SK-N-SH (cell line): ENCODE data around the gene KIZ. TPM values are rescaled to one million over a fixed set of nuclear protein-coding genes. Genes with fewer than 3 reads are reported as not detected.

Experiments
- CTCF ChIA-PET: fragments of 300-600, 350-600 bp; formaldehyde crosslinking; extraction: SDS; loops from one replicate; lab custom pipeline; 2021; lab: Yijun Ruan, JAX
- POLR2A ChIA-PET: fragments of 350-600 bp; sonication (Branson Sonifier 250); formaldehyde crosslinking; extraction: SDS; loops from one replicate; lab custom pipeline; 2020; ENCODE audit warnings: antibody characterized with exemption, inconsistent platforms; lab: Yijun Ruan, JAX
- DNase-seq: peaks from one replicate; pipeline ENCODE4 v3.0.0; 2012
- H2AFZ ChIP-seq: fragments of 200-600 bp; sonication (generic); 2 replicates; pipeline ENCODE4 v1.8.1; 2016; ENCODE audit warnings: antibody characterized with exemption, mild to moderate bottlenecking, low read depth
- H3F3A ChIP-seq: fragments of 200-600 bp; sonication (generic); replicated peaks from 2 replicates; pipeline ENCODE3; 2016; ENCODE audit warnings: antibody characterized with exemption, mild to moderate bottlenecking; ENCODE audit not compliant: insufficient read depth
- H3K27ac ChIP-seq, 2 experiments: fragments of 200-500 bp in 1 of 2; fragments of 200-600 bp in 1 of 2; sonication (Bioruptor generic) in 1 of 2; sonication (generic), shearing (Covaris generic) in 1 of 2; 2 replicates each; pipeline versions ENCODE4 v1.5.1 to v1.6.1; 2014 to 2016; ENCODE audit warnings: low read depth in 2 of 2, inconsistent platforms in 1 of 2, low read length in 1 of 2, mild to moderate bottlenecking in 1 of 2, mixed read lengths in 1 of 2
- H3K27me3 ChIP-seq: fragments of 200-600 bp; sonication (generic), shearing (Covaris generic); 2 replicates; pipeline ENCODE4 v1.6.1; 2016; ENCODE audit warnings: mixed run types; ENCODE audit not compliant: insufficient read depth
- H3K36me3 ChIP-seq, 2 experiments: fragments of 200-500 bp in 1 of 2; fragments of 200-600 bp in 1 of 2; sonication (Bioruptor generic) in 1 of 2; sonication (generic) in 1 of 2; replicated peaks in 1 of 2; 2 replicates each; pipeline versions ENCODE3 to v1.5.1; 2014 to 2016; ENCODE audit warnings: low read length in 1 of 2, mild to moderate bottlenecking in 1 of 2; ENCODE audit not compliant: insufficient read depth in 2 of 2, control insufficient read depth in 1 of 2
- H3K4me1 ChIP-seq, 2 experiments: fragments of 200-500 bp in 1 of 2; fragments of 200-600 bp in 1 of 2; sonication (Bioruptor generic) in 1 of 2; sonication (generic), shearing (Covaris generic) in 1 of 2; 2 replicates each; pipeline versions ENCODE4 v1.5.1 to v1.6.1; 2014 to 2016; ENCODE audit warnings: low read depth in 1 of 2, low read length in 1 of 2, mixed run types in 1 of 2; ENCODE audit not compliant: insufficient read depth in 2 of 2, control insufficient read depth in 1 of 2
- H3K4me2 ChIP-seq: fragments of 200-600 bp; sonication (generic), shearing (Covaris generic); 2 replicates; pipeline ENCODE4 v1.6.1; 2017; ENCODE audit warnings: mixed run types
- H3K4me3 ChIP-seq, 2 experiments: fragments of 200-500 bp in 1 of 2; fragments of 200-600 bp in 1 of 2; sonication (Bioruptor generic) in 1 of 2; sonication (generic), shearing (Covaris generic) in 1 of 2; 2 replicates each; pipeline versions ENCODE4 v1.5.1 to v1.8.1; 2014 to 2016; ENCODE audit warnings: low read depth in 2 of 2, inconsistent platforms in 1 of 2, low read length in 1 of 2, mild to moderate bottlenecking in 1 of 2, mixed read lengths in 1 of 2, moderate library complexity in 1 of 2
- H3K79me2 ChIP-seq: fragments of 200-600 bp; sonication (generic); 2 replicates; pipeline ENCODE4 v1.8.1; 2017; ENCODE audit warnings: mild to moderate bottlenecking; ENCODE audit not compliant: insufficient read depth
- H3K9ac ChIP-seq: fragments of 200-600 bp; sonication (generic); 2 replicates; pipeline ENCODE4 v1.6.1; 2017; ENCODE audit warnings: mixed run types
- H3K9me2 ChIP-seq: fragments of 200-600 bp; sonication (generic); 2 replicates; pipeline ENCODE4 v1.6.1; 2017; ENCODE audit warnings: mixed run types
- H3K9me3 ChIP-seq: fragments of 200-600 bp; sonication (generic); 2 replicates; pipeline ENCODE4 v1.6.1; 2017; ENCODE audit warnings: mixed run types, mild to moderate bottlenecking, moderate library complexity
- H4K20me1 ChIP-seq: fragments of 200-600 bp; sonication (generic); 2 replicates; pipeline ENCODE4 v1.6.1; 2017; ENCODE audit warnings: mild to moderate bottlenecking, mixed run types; ENCODE audit not compliant: insufficient read depth
- CHD2 ChIP-seq: fragments of 150-350 bp; IDR thresholded peaks from 2 replicates; pipeline ENCODE4 v1.6.1; 2018; ENCODE audit warnings: low read length; ENCODE audit not compliant: partially characterized antibody
- ELF1 ChIP-seq: IDR thresholded peaks from 2 replicates; pipeline ENCODE4 v1.4.0; 2012
- EP300 ChIP-seq, 2 experiments: IDR thresholded peaks; 2 replicates each; pipeline versions ENCODE4 v1.4.0 to v1.6.1; 2012; ENCODE audit warnings: borderline replicate concordance in 1 of 2, low read depth in 1 of 2, low read length in 1 of 2
- EZH2phosphoT487 ChIP-seq: fragments of 200-600 bp; sonication (generic); IDR thresholded peaks from 2 replicates; pipeline ENCODE4 v1.6.1; 2017; ENCODE audit warnings: low read depth, mixed run types, mild to moderate bottlenecking, antibody characterized with exemption, moderate library complexity, borderline replicate concordance
- FOXJ3 ChIP-seq: sonication (generic); formaldehyde crosslinking; IDR thresholded peaks from 2 replicates; pipeline ENCODE4 v1.5.1; 2020; ENCODE audit warnings: mild to moderate bottlenecking, missing genetic modification reagents
- JUND ChIP-seq: IDR thresholded peaks from 2 replicates; pipeline ENCODE4 v1.4.0; 2012
- NFIC ChIP-seq: IDR thresholded peaks from 2 replicates; pipeline ENCODE4 v1.4.0; 2012; ENCODE audit warnings: borderline replicate concordance
- RAD21 ChIP-seq: IDR thresholded peaks from 2 replicates; pipeline ENCODE4 v1.6.1; 2012; ENCODE audit warnings: mild to moderate bottlenecking, low read length
- RCOR1 ChIP-seq: fragments of 150-350 bp; IDR thresholded peaks from 2 replicates; pipeline ENCODE4 v1.6.1; 2017; ENCODE audit warnings: antibody characterized with exemption, low read length
- REST ChIP-seq: IDR thresholded peaks from 2 replicates; pipeline ENCODE4 v1.6.1; 2012; ENCODE audit warnings: mild to moderate bottlenecking, low read depth, low read length, moderate library complexity
- RXRA ChIP-seq: IDR thresholded peaks from 2 replicates; pipeline ENCODE4 v1.4.0; 2012; ENCODE audit warnings: low read depth, mild to moderate bottlenecking, borderline replicate concordance
- ZBTB33 ChIP-seq: IDR thresholded peaks from 2 replicates; pipeline ENCODE4 v1.4.0; 2012; ENCODE audit warnings: low read depth, borderline replicate concordance
- WGBS: methylation state at CpG from one replicate; pipeline ENCODE4 v1.1.6; 2017; ENCODE audit warnings: low lambda C conversion rate; 5-methylcytosine and 5-hydroxymethylcytosine counted together
- polyA plus RNA-seq, 3 experiments: library from polyadenylated mRNA; depleted of rRNA; stranded (reverse); fragments of >200 nt; gene quantifications; 2 replicates each; pipeline ENCODE4 v1.2.3, GENCODE V29; 2012
- TF ChIP-seq, protein P1 (sequence below): IDR thresholded peaks from 2 replicates; pipeline ENCODE4 v1.4.0; 2012; ENCODE audit warnings: low read depth, borderline replicate concordance

KIZ gene
- polyA plus RNA-seq, 1 of the 3 experiments (the other 2 are of a cell fraction): 3.9 TPM

DNA sequence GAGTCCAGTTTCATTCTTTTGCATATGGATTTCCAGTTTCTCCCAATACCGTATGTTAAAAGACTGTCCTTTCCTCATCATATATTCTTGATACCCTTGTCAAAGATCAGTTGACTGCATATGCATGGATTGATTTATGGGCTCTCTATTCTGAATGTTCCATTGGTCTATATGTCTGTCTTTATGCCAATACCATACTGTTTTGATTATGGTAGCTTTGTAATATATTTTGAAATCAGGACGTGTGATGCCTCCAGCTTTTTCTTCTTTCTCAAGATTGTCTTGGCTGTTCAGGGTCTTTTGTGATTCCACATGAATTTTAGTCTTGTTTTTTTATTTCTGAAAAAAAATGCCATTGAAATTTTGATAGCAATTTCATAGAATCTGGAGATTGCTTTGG is 51.9 kb downstream of the KIZ start:
- Histone ChIP-seq H3K4me1 (no peaks in the 10 kb centered on the region), H3K27me3 (no peaks in the 10 kb centered on the region), H2AFZ (no peak overlapping the region), H3K9me2 (no peaks in the 10 kb centered on the region), H3K36me3 (no peaks in the 10 kb centered on the region), H3K9ac (no peak overlapping the region), H3K27ac (no peak overlapping the region), H3K9me3 (0 out of 2 replicates have a peak, but pooled peaks cover 5% of the 10 kb centered on the region), H3K4me3 (no peak overlapping the region), H3K4me2 (no peak overlapping the region), H3K79me2 (no peaks in the 10 kb centered on the region), H4K20me1 (no peaks in the 10 kb centered on the region; the same call in 1 of the 2 replicates), H3F3A (no peaks in the 10 kb centered on the region)
- TF ChIP-seq EZH2phosphoT487 (no peak), RAD21 (no peak), EP300 (IDR thresholded peaks at IDR 0.05; ENCODE audit: borderline replicate concordance in 1 of 2, low read depth in 1 of 2, low read length in 1 of 2) (no peak), REST (no peak), RXRA (no peak), ZBTB33 (no peak), NFIC (no peak)
- TF ChIP-seq, protein P1, sequence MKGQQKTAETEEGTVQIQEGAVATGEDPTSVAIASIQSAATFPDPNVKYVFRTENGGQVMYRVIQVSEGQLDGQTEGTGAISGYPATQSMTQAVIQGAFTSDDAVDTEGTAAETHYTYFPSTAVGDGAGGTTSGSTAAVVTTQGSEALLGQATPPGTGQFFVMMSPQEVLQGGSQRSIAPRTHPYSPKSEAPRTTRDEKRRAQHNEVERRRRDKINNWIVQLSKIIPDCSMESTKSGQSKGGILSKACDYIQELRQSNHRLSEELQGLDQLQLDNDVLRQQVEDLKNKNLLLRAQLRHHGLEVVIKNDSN: no peak
- DNase-seq: no peak
- CTCF ChIA-PET: no interaction called here
- 61% methylated on average over 2 of the region's 2 CpGs for WGBS
- POLR2A ChIA-PET: no interaction called here

GRCh38 chr20:21179757-21180156 is 53.9 kb downstream of the KIZ start:
- H3F3A ChIP-seq: no peaks in the 10 kb centered on the region
- CTCF ChIA-PET: no interaction called here
- DNase-seq: no peak
- POLR2A ChIA-PET: no interaction called here
- H3K9me2 ChIP-seq: no peaks in the 10 kb centered on the region
- H3K36me3 ChIP-seq: no peaks in the 10 kb centered on the region
- H3K4me1 ChIP-seq: no peaks in the 10 kb centered on the region
- H3K27me3 ChIP-seq: no peaks in the 10 kb centered on the region
- H3K4me2 ChIP-seq: no peak overlapping the region
- no peak overlapping the region for H3K9ac ChIP-seq
- WGBS: 64% methylated on average over 2 of the region's 2 CpGs
- no peak overlapping the region for H3K27ac ChIP-seq
- H3K9me3 ChIP-seq: 0 out of 2 replicates have a peak, but pooled peaks cover 5% of the 10 kb centered on the region
- H3K4me3 ChIP-seq: no peak overlapping the region
- no peak overlapping the region for H2AFZ ChIP-seq
- no peaks in the 10 kb centered on the region for H3K79me2 ChIP-seq
- H4K20me1 ChIP-seq: no peaks in the 10 kb centered on the region
- TF ChIP-seq NFIC: no peak
- TF ChIP-seq ZBTB33: no peak
- TF ChIP-seq FOXJ3: no peak
- TF ChIP-seq CHD2: no peak
- no peak for TF ChIP-seq JUND
- no peak for TF ChIP-seq RCOR1
- TF ChIP-seq ELF1: no peak
- TF ChIP-seq, protein P1: no peak
- TF ChIP-seq REST: no peak
